ENCODE measurements around the gene TRMT61A. TPM values are rescaled to one million over a fixed set of nuclear protein-coding genes. Genes with fewer than 3 reads are reported as not detected.

Gene TRMT61A
- total RNA-seq, 1 experiment from 2014 or later: 14.9 TPM

DNA sequence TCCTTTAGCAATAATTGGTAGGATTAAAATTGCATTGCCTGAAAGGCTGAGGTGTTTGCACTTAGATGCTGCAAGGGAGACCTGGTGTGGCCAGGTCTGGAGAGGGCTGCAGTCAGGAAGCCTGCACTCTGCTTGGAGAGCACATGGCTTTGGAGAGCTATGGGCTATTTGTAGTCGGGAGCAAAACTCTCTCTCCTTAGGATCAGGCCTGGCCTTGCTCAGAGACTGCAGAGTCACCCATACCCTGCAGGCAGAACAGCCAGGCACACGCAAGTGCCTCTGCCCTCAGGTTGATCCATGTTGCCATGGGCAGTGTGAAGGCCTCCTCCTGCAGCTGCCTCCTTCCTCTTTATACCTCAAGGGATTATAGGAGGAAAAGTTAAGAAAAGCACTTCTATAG lies 33.1 kb upstream of the TRMT61A start:
- POLR2A ChIA-PET: no interaction called here
- DNase-seq (ENCODE audit: low read depth, low spot score) (no peak), ATAC-seq (no peak)

More for the DNA sequence above, 33.1 kb upstream of the TRMT61A start:
- no peaks in the 10 kb centered on the region for H3K4me1 ChIP-seq (ENCODE audit: control insufficient read depth in 1 of 2, insufficient read depth in 2 of 2, low read length in 2 of 2)
- ChIA-PET CTCF (no interaction called here), RAD21 (ENCODE audit: low non-redundant PET in 1 of 2, low total read pairs in 2 of 2, uncharacterized antibody in 2 of 2, unreplicated experiment in 2 of 2) (no interaction called here)
- TF ChIP-seq, protein P1, sequence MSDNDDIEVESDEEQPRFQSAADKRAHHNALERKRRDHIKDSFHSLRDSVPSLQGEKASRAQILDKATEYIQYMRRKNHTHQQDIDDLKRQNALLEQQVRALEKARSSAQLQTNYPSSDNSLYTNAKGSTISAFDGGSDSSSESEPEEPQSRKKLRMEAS (IDR thresholded peaks at IDR 0.05): no peak
- TF ChIP-seq, protein P2, sequence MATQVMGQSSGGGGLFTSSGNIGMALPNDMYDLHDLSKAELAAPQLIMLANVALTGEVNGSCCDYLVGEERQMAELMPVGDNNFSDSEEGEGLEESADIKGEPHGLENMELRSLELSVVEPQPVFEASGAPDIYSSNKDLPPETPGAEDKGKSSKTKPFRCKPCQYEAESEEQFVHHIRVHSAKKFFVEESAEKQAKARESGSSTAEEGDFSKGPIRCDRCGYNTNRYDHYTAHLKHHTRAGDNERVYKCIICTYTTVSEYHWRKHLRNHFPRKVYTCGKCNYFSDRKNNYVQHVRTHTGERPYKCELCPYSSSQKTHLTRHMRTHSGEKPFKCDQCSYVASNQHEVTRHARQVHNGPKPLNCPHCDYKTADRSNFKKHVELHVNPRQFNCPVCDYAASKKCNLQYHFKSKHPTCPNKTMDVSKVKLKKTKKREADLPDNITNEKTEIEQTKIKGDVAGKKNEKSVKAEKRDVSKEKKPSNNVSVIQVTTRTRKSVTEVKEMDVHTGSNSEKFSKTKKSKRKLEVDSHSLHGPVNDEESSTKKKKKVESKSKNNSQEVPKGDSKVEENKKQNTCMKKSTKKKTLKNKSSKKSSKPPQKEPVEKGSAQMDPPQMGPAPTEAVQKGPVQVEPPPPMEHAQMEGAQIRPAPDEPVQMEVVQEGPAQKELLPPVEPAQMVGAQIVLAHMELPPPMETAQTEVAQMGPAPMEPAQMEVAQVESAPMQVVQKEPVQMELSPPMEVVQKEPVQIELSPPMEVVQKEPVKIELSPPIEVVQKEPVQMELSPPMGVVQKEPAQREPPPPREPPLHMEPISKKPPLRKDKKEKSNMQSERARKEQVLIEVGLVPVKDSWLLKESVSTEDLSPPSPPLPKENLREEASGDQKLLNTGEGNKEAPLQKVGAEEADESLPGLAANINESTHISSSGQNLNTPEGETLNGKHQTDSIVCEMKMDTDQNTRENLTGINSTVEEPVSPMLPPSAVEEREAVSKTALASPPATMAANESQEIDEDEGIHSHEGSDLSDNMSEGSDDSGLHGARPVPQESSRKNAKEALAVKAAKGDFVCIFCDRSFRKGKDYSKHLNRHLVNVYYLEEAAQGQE (IDR thresholded peaks at IDR 0.05; ENCODE audit: low read depth): no peak
- TF ChIP-seq YY1 (IDR thresholded peaks at IDR 0.05; ENCODE audit: extremely low read depth, insufficient replicate concordance, low read depth, low read length): no peak
- TF ChIP-seq TCF7L2 (IDR thresholded peaks at IDR 0.05; ENCODE audit: borderline replicate concordance, extremely low read depth, insufficient read depth, insufficient read length): no peak
- TF ChIP-seq CEBPB (IDR thresholded peaks at IDR 0.05; ENCODE audit: low read depth): no peak
- TF ChIP-seq, protein P3, sequence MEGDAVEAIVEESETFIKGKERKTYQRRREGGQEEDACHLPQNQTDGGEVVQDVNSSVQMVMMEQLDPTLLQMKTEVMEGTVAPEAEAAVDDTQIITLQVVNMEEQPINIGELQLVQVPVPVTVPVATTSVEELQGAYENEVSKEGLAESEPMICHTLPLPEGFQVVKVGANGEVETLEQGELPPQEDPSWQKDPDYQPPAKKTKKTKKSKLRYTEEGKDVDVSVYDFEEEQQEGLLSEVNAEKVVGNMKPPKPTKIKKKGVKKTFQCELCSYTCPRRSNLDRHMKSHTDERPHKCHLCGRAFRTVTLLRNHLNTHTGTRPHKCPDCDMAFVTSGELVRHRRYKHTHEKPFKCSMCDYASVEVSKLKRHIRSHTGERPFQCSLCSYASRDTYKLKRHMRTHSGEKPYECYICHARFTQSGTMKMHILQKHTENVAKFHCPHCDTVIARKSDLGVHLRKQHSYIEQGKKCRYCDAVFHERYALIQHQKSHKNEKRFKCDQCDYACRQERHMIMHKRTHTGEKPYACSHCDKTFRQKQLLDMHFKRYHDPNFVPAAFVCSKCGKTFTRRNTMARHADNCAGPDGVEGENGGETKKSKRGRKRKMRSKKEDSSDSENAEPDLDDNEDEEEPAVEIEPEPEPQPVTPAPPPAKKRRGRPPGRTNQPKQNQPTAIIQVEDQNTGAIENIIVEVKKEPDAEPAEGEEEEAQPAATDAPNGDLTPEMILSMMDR (IDR thresholded peaks at IDR 0.05 in 2 of 3, conservative IDR thresholded peaks at IDR 0.05 in 1 of 3; ENCODE audit: borderline replicate concordance in 1 of 3, insufficient read depth in 1 of 3, low read depth in 2 of 3, low read length in 2 of 3): no peak
- TF ChIP-seq SRF (IDR thresholded peaks at IDR 0.05; ENCODE audit: low read depth): no peak
- TF ChIP-seq POLR2A (IDR thresholded peaks at IDR 0.05; ENCODE audit: borderline replicate concordance, extremely low read depth, insufficient read depth, insufficient read length): no peak
- TF ChIP-seq EZH2phosphoT487 (IDR thresholded peaks at IDR 0.05; ENCODE audit: borderline replicate concordance): no peak
- TF ChIP-seq FOSL1 (IDR thresholded peaks at IDR 0.05; ENCODE audit: low read depth): no peak
- TF ChIP-seq EZH2 (IDR thresholded peaks at IDR 0.05): no peak
- TF ChIP-seq ZFX (IDR thresholded peaks at IDR 0.05): no peak
- no peak for TF ChIP-seq POLR2AphosphoS5 (IDR thresholded peaks at IDR 0.05; ENCODE audit: low read depth, low read length)
- no peak for TF ChIP-seq ZBTB33 (IDR thresholded peaks at IDR 0.05; ENCODE audit: extremely low read depth, insufficient replicate concordance, low read length)
- TF ChIP-seq, protein P4, sequence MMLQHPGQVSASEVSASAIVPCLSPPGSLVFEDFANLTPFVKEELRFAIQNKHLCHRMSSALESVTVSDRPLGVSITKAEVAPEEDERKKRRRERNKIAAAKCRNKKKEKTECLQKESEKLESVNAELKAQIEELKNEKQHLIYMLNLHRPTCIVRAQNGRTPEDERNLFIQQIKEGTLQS (IDR thresholded peaks at IDR 0.05): no peak
- TF ChIP-seq ZNF274 (IDR thresholded peaks at IDR 0.05; ENCODE audit: low read depth, low read length): no peak
- H3K36me3 ChIP-seq (ENCODE audit: control insufficient read depth in 1 of 2, insufficient read depth in 2 of 2, low read length in 2 of 2): peaks cover 7 to 17% of the 10 kb centered on the region in 2 experiments; a peak in 2 of 4 replicates
- H3K9ac ChIP-seq (ENCODE audit: low read length): no peak overlapping the region
- H3K4me3 ChIP-seq (replicated peaks in 1 of 2; ENCODE audit: low read depth in 1 of 2, low read length in 2 of 2): no peak overlapping the region
- H3K9me3 ChIP-seq (ENCODE audit: control insufficient read depth in 1 of 2, insufficient read depth in 1 of 2, low read depth in 1 of 2, low read length in 2 of 2): no peaks in the 10 kb centered on the region
- BruUV-seq (replicated peaks): no TSS peak
- no peak overlapping the region for H3K4me2 ChIP-seq (ENCODE audit: low read length)
- no peak overlapping the region for H3K27ac ChIP-seq (ENCODE audit: low read depth, low read length)
- peaks cover 4% of the 10 kb centered on the region for H3K79me2 ChIP-seq (ENCODE audit: insufficient read depth, low read length)
- H2AFZ ChIP-seq (ENCODE audit: low read depth, low read length, poor library complexity, severe bottlenecking): no peak overlapping the region
- no peaks in the 10 kb centered on the region for H3K9me2 ChIP-seq (ENCODE audit: insufficient read depth)
- no peaks in the 10 kb centered on the region for H3K27me3 ChIP-seq (ENCODE audit: insufficient read depth, low read length)
- H4K20me1 ChIP-seq (ENCODE audit: insufficient read depth): no peaks in the 10 kb centered on the region
- intact Hi-C loops (cut with micrococcal nuclease): no loop called here
